HG03342 (cell line): Measurements from ENCODE around the gene CHST11.
"Not testable (repeated sequence)": the region's sequence is repeated elsewhere in the genome, so short reads cannot be mapped to it uniquely, and the experiment has no call there.

ENCODE experiments used
- ATAC-seq: cut with Tn5 transposase; IDR thresholded peaks from one replicate; pipeline ENCODE4 v1.9.1; 2021; ENCODE audit warnings: mild to moderate bottlenecking, moderate library complexity; ENCODE audit not compliant: unreplicated experiment

CHST11 gene

DNA sequence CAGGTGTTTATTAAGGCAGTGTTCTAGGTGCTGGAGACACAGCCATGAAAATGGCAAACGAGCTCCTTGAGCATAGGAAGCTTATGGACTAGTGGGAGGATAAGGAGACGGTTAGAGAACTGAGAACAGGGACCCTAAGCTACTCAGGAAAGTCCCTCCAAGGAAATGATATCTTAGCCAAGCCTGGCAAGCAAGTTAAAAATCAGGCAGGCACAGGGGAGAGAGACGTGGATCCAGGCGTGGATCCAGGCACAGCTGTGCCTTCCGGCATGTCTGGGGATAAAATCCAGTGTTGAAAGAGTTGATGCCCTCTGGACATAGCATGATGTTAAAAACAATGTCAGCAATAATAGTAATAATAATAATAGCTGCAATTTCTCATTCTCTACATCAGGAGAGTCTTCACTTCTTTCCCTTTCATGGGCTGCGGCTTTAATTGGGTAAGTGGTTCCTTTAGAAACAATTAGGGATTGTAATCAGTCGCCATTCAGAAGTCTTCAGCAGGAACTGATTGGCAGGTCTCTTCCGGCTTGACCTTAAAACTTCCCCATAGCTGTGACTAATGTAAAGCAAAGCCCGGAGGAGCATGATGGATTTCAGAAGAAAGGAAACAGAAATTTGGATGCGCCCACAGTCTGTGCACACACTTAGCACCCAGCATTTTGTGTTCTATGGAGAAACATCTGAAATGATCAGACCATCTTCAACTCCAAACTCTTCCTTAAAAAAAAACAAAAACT, 271.1 kb downstream of the CHST11 start:
- ATAC-seq = no peak

- ATAC-seq = no peak
Measured at GRCh38 chr12:104729091-104729490, 272.3 kb downstream of the CHST11 start.

- ATAC-seq = no peak
Measured at GRCh38 chr12:104729610-104730446, 273.1 kb downstream of the CHST11 start.

GRCh38 chr12:104730763-104731162, 274.0 kb downstream of the CHST11 start:
- no peak for ATAC-seq

DNA sequence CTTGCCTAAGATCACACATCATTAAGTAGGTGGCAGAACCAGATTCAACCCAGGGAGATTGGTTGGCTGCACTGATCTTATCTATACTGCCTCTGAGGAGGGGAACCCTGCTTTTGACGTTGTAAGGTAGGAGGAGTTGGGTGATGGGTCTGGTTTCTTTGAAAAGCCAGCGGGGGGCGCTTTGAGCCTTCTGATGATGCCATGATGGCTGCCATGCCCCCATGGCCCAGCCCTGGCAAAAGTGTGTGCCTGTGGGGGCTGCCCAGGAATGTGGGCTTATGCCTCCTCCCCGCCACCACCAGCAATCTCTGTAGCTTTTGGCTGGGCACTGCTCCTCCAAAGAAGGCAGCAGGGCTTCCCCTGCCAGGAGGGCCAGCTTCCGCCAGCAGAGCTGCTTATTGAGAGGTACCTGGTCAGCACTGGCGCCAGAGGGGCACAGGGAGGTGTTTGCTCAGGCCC, 277.0 kb downstream of the CHST11 start:
- ATAC-seq = no peak

DNA sequence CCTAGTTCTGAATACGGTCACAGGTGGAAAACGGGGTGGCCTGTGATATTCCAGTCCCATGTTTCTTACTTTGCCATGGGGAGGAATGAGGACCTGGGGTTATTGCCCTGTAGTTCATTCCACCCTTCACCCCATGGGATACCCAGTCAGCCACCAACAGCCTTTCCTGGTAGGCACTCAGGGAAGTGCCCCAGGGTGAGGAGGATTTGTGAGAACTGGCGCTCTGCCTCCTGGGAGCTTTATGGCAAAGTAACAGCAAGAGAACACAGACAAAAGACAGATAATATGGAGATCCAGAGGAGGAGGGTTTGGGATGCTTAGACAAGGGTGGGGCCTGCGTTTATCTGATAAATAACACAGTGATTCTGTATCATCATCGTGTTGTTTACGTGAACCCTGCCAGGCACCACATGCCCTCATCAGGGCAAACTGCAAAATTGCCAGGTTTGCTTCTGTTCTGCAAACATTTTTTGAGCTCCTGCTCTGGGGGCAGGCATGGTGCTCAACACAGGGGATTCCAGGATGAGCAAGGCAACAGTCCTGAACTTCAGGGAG, 277.9 kb downstream of the CHST11 start:
- ATAC-seq = no peak

- ATAC-seq = no peak
Measured at GRCh38 chr12:104735801-104736200, 279.1 kb downstream of the CHST11 start.

DNA sequence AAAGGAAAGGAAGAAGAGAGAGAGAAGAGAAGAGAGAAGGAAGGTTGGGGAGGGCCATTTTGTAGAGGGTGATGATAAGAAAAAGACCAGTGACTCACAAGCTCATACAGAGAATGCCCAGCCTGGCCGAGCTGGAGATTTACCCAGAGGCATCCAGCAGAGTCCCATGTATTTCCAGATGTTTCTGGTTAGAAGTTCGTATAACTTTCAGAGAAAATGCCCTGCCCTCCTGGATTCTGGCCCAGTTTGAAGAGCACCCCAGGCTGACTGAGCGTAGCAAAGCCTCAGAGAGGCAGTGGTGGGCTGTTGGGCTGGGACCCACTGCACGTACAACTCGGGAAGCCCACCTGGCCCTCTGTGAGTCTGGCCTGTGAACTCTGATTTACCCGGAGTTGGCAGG, 279.6 kb downstream of the CHST11 start:
- no peak for ATAC-seq

GRCh38 chr12:104737113-104737512, 280.4 kb downstream of the CHST11 start:
- ATAC-seq = no peak

GRCh38 chr12:104737791-104738301, 281.1 kb downstream of the CHST11 start:
- no peak for ATAC-seq

DNA sequence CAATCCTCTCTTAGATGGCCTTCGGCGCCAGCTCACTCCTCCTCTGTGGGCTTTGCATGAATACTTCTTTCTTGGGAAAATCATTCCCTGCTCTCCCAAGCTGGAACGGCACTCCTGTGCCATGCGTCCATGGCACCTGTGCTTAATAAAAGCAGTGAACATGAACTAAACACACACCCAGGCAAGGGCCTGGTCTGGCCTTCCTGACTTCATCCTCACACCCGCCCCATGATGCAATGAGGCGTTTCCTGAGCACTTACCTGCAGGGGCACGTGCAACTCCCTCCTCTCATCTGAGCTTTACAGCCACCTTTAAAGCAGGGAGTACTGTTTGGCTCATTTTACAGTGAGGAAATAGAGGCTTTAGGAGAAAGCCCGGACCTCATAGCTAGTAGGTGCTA, 281.6 kb downstream of the CHST11 start:
- no peak for ATAC-seq

DNA sequence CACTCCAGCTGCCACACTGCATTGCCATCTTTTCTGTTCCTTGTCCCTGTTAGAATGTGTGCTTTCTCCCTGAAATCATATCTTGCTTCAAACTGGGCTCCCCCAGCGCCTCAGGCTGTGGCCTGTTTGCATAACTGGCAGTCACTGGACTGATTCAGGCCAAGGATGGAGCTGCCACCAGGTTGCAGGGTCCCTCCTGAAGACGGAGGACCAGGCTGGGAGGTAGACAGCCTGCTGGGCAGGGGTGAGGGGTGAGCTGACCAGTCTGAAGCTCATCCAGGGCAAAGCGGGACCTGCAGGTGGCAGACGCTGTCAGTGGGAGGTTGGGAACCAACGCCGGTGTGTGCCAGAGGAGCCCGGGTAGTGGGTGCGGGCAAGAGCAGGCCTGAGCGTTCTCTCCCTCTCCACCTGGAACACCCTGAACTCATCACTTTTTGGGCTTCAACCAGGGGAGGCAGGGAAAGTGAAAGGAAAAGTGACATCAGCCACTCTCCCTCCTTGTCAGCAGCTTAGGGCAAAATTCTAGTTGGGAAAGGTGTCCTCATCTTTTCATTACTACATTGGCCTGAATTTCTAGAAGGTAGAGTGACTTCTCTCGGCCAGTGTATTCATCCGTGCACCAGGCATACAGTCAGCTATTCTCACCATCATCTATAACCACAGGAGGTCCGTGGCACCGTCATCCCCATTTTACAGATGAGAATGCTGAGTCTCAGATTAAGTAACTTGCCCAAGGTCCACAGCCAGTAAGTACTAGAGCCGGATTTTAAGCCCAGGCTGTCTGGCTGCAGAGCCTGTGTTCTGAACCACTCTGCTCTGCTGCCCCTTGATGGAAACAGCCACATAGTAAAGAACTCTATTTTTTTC, 282.3 kb downstream of the CHST11 start:
- ATAC-seq = no peak

GRCh38 chr12:104740668-104741067, 283.9 kb downstream of the CHST11 start:
- peak; percentile 81 for ATAC-seq

DNA sequence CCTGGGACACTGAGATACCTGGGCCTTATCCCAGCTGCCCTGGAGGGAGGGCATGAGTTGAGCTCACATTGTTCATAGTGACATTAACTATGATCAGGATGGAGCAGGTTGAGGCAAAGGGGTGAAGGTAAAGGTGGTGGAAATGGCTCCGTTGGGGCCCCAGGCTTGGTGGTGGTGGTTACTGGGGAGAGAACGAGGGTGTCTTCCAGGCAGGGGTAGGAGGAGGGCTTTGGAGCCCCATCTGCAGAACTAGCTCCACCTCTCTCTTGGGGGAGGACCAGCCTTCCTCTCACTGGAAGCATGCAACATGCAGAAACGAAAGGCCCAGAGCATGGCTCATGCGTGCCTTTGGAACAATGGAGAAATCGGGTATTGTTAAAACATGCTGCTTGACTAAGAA, 284.3 kb downstream of the CHST11 start:
- peak; percentile 26 for ATAC-seq

DNA sequence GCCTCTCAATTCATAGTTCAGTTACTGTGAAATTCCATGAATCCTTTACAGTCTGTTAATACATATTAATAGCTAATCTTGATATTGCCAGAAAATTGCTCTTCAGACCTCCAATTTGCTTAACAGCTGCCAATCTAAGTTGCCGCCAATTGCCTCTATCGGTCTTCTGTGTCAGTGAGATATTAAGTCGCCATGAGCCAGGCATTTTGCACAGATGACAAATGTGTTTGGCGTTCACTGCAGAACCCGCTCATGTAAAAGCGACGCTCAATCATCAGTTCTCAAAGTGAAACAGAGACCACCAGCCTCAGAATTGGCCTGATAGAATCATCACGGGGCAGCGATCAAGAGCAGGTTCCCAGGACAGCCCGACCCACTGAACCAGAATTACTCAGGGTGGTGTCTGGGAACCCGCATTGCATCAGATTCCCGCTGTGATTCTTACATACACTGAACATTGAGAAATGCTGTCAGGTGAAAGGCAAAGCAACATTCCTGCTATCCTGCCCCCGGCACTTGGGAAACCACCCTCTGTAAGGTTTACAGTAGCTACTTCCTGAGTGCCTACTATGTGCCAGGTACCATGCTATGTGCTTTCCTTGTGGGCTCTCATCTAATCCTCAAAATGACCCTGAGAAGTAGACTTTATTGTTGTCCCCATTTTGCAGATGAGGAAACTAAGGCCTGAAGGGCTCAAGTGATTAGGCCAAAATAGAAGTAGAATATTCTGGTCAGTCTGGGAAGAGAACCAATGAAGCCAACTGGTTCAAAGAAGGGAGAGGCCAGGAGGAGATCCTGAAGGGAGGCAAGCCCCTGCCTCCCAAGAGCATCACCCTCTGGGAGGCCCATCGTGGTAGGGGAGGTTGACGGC, 285.0 kb downstream of the CHST11 start:
- no peak for ATAC-seq

GRCh38 chr12:104742551-104743201, 285.9 kb downstream of the CHST11 start:
- no peak for ATAC-seq

GRCh38 chr12:104743202-104743580, 286.4 kb downstream of the CHST11 start:
- ATAC-seq = no peak

- ATAC-seq = not testable (repeated sequence)
Measured at GRCh38 chr12:104743753-104744548, 287.2 kb downstream of the CHST11 start.
